IMR-90 (cell line): Measurements from ENCODE around the gene DENND1A. TPM values are rescaled to one million over a fixed set of nuclear protein-coding genes. Genes with fewer than 3 reads are reported as not detected.

Experiments
- ATAC-seq: fragments of 200-7000 bp; cut with Tn5 transposase; 2 replicates; pipeline ENCODE4 v1.9.1; 2020; ENCODE audit warnings: low read depth, mild to moderate bottlenecking, moderate library complexity
- BruUV-seq: library from RNA; stranded (reverse); fragments of 400-500 nt; replicated peaks from 2 replicates; lab custom pipeline; 2021; lab: Mats Ljungman, UMichigan
- CTCF ChIA-PET: fragments of 300-600 bp; formaldehyde crosslinking; extraction: SDS; loops from one replicate; lab custom pipeline; 2021; ENCODE audit warnings: antibody characterized with exemption; lab: Yijun Ruan, JAX
- POLR2A ChIA-PET: fragments of 300-600 bp; sonication (Branson Sonifier 250); formaldehyde crosslinking; loops from one replicate; lab custom pipeline; 2022; ENCODE audit warnings: antibody characterized with exemption; ENCODE audit not compliant: unreplicated experiment; lab: Charles Lee
- DNase-seq: peaks from one replicate; pipeline ENCODE4 v3.0.0; 2013
- H2AFZ ChIP-seq: replicated peaks from 2 replicates; pipeline ENCODE3; 2013; ENCODE audit warnings: low read length, mild to moderate bottlenecking; ENCODE audit not compliant: poor library complexity
- H2AK5ac ChIP-seq: 2 replicates; pipeline ENCODE4 v1.6.1; 2013; ENCODE audit warnings: low read depth, low read length, inconsistent platforms
- H2AK9ac ChIP-seq: replicated peaks from 2 replicates; pipeline ENCODE3; 2013; ENCODE audit warnings: mild to moderate bottlenecking, low read depth, low read length, moderate library complexity; ENCODE audit not compliant: poor library complexity
- H2BK120ac ChIP-seq: 2 replicates; pipeline ENCODE4 v1.6.1; 2013; ENCODE audit warnings: low read depth, low read length, inconsistent platforms
- H2BK15ac ChIP-seq: 3 replicates; pipeline ENCODE4 v1.6.1; 2013; ENCODE audit warnings: low read depth, low read length, inconsistent platforms
- H2BK20ac ChIP-seq: 2 replicates; pipeline ENCODE4 v1.6.1; 2013; ENCODE audit warnings: low read depth, mild to moderate bottlenecking, inconsistent platforms, low read length, moderate library complexity
- H2BK5ac ChIP-seq: 2 replicates; pipeline ENCODE4 v1.6.1; 2013; ENCODE audit warnings: mild to moderate bottlenecking, low read depth, low read length, inconsistent platforms; ENCODE audit not compliant: poor library complexity, severe bottlenecking
- H3K14ac ChIP-seq: replicated peaks from 2 replicates; pipeline ENCODE4 v1.6.1; 2013; ENCODE audit warnings: low read depth, low read length, inconsistent platforms
- H3K18ac ChIP-seq: 2 replicates; pipeline ENCODE4 v1.6.1; 2013; ENCODE audit warnings: low read depth, low read length, control low read depth
- H3K23ac ChIP-seq: 2 replicates; pipeline ENCODE4 v1.6.1; 2013; ENCODE audit warnings: low read depth, low read length, inconsistent platforms
- H3K27ac ChIP-seq: 2 replicates; pipeline ENCODE4 v1.5.1; 2013; ENCODE audit warnings: mild to moderate bottlenecking, control low read depth, low read length; ENCODE audit not compliant: insufficient read depth
- H3K27me3 ChIP-seq: 2 replicates; pipeline ENCODE4 v1.6.1; 2013; ENCODE audit warnings: low read length; ENCODE audit not compliant: control insufficient read depth, insufficient read depth
- H3K36me3 ChIP-seq: 2 replicates; pipeline ENCODE4 v1.6.1; 2013; ENCODE audit warnings: low read length, mixed read lengths; ENCODE audit not compliant: control insufficient read depth, insufficient read depth
- H3K4ac ChIP-seq: 2 replicates; pipeline ENCODE4 v1.6.1; 2013; ENCODE audit warnings: low read depth, low read length, inconsistent platforms
- H3K4me1 ChIP-seq: 2 replicates; pipeline ENCODE4 v1.6.1; 2013; ENCODE audit warnings: low read length, mixed read lengths; ENCODE audit not compliant: control insufficient read depth, insufficient read depth
- H3K4me2 ChIP-seq: 2 replicates; pipeline ENCODE4 v1.6.1; 2013; ENCODE audit warnings: low read depth, mild to moderate bottlenecking, control low read depth, low read length, moderate library complexity
- H3K4me3 ChIP-seq: 2 replicates; pipeline ENCODE4 v1.5.1; 2013; ENCODE audit warnings: low read depth, mild to moderate bottlenecking, control low read depth, low read length, moderate library complexity; ENCODE audit not compliant: insufficient read depth
- H3K56ac ChIP-seq: 2 replicates; pipeline ENCODE4 v1.6.1; 2013; ENCODE audit warnings: low read length, inconsistent platforms; ENCODE audit not compliant: insufficient read depth; ENCODE audit errors: extremely low read depth
- H3K79me1 ChIP-seq, 2 experiments: 2 replicates each; pipeline ENCODE4 v1.6.1; 2013; ENCODE audit warnings: low read length in 2 of 2, inconsistent platforms in 1 of 2, low read depth in 1 of 2
- H3K9ac ChIP-seq: 2 replicates; pipeline ENCODE4 v1.6.1; 2013; ENCODE audit warnings: low read depth, low read length, control low read depth
- H3K9me1 ChIP-seq: 2 replicates; pipeline ENCODE4 v1.6.1; 2013; ENCODE audit warnings: low read length, inconsistent platforms; ENCODE audit not compliant: insufficient read depth
- H3K9me3 ChIP-seq: 2 replicates; pipeline ENCODE4 v1.6.1; 2013; ENCODE audit warnings: low read length; ENCODE audit not compliant: control insufficient read depth, insufficient read depth
- H4K20me1 ChIP-seq: 2 replicates; pipeline ENCODE4 v1.6.1; 2013; ENCODE audit warnings: low read length, inconsistent platforms; ENCODE audit not compliant: insufficient read depth
- H4K5ac ChIP-seq: 2 replicates; pipeline ENCODE4 v1.6.1; 2013; ENCODE audit warnings: mild to moderate bottlenecking, low read depth, low read length, control low read depth
- H4K8ac ChIP-seq, 2 experiments: 2 replicates each; pipeline ENCODE4 v1.6.1; 2013; ENCODE audit warnings: low read depth in 2 of 2, low read length in 2 of 2, control low read depth in 1 of 2, inconsistent platforms in 1 of 2
- H4K91ac ChIP-seq: 2 replicates; pipeline ENCODE4 v1.6.1; 2013; ENCODE audit warnings: low read depth, low read length, inconsistent platforms; ENCODE audit not compliant: insufficient read depth
- BHLHE40 ChIP-seq: fragments of 150-350 bp; IDR thresholded peaks from 2 replicates; pipeline ENCODE4 v1.6.1; 2016; ENCODE audit warnings: mild to moderate bottlenecking, low read depth, low read length
- CEBPB ChIP-seq: IDR thresholded peaks from 2 replicates; pipeline ENCODE4 v1.6.1; 2012; ENCODE audit warnings: low read depth, low read length, improper control_type of control experiment
- CHD1 ChIP-seq: IDR thresholded peaks from 2 replicates; pipeline ENCODE4 v1.6.1; 2012; ENCODE audit warnings: low read depth, low read length, improper control_type of control experiment
- MAZ ChIP-seq: IDR thresholded peaks from 2 replicates; pipeline ENCODE4 v1.6.1; 2012; ENCODE audit warnings: low read depth, mild to moderate bottlenecking, low read length, improper control_type of control experiment, moderate library complexity, borderline replicate concordance
- RAD21 ChIP-seq: IDR thresholded peaks from 2 replicates; pipeline ENCODE4 v1.6.1; 2012; ENCODE audit warnings: low read length, improper control_type of control experiment
- WGBS, 2 experiments: methylation state at CpG; one replicate each; pipeline versions ENCODE4 v1.1.5 to v1.1.7; 2013; ENCODE audit warnings: missing lambda C conversion rate in 2 of 2; ENCODE audit not compliant: insufficient read length in 1 of 2; ENCODE audit errors: extremely low coverage in 2 of 2; 5-methylcytosine and 5-hydroxymethylcytosine counted together
- dilution Hi-C: fragments of 300-500 bp; cut with HindIII; formaldehyde crosslinking; loops from one replicate; pipeline ENCODE4 v1.14.3; 2018; ENCODE audit warnings: low sequenced_read_pairs; ENCODE audit not compliant: unreplicated experiment
- in situ Hi-C: fragments of 300-500 bp; cut with MboI; formaldehyde crosslinking; loops from 3 replicates; pipeline ENCODE4 v1.14.3; 2019; ENCODE audit warnings: low sequenced_read_pairs, inconsistent platforms, mixed read lengths
- intact Hi-C: fragments of 100-400 bp; cut with micrococcal nuclease; formaldehyde crosslinking; loops from 2 replicates; pipeline ENCODE4 v1.10.0; 2022
- polyA plus RNA-seq, 3 experiments: library from polyadenylated mRNA; depleted of rRNA; stranded (reverse); fragments of >200 nt; gene quantifications; 2 replicates each; pipeline ENCODE4 v1.2.3, GENCODE V29; 2012; ENCODE audit warnings: low replicate concordance in 1 of 3
- total RNA-seq: library from RNA; depleted of rRNA; stranded (reverse); fragments of >200 nt; gene quantifications from 2 replicates; pipeline ENCODE4 v1.2.3, GENCODE V29; 2012

DENND1A gene
- total and polyA plus RNA-seq, 2 of the 4 experiments (the other 2 are of a cell fraction): 21.4 to 27.6 TPM

DNA sequence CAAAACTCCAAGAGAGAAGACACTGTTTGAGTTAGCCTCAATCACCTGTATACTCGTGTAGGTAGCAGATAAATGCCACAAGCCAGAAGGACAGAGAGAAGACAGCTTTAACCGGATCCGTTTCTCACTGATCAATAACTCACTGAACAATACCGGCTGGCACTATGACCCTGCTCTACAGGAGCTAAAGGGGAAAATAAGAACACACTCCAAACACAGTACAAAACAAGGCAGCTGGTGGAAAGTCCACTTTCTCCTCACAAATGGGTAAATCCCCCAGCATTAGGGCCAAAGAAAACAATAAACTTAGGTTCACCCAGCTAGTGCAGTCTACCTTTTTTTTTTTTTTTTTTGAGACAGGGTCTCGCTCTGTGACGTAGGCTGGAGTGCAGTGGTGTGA is 404.5 kb downstream of the DENND1A start:
- no peak overlapping the region for H4K5ac ChIP-seq
- no peak overlapping the region for H3K18ac ChIP-seq
- DNase-seq (no peak), ATAC-seq (no peak)
- no peak overlapping the region for H3K14ac ChIP-seq
- no peak overlapping the region for H3K4me2 ChIP-seq
- no peaks in the 10 kb centered on the region for H3K79me1 ChIP-seq
- no peak overlapping the region for H3K56ac ChIP-seq
- no TSS peak for BruUV-seq
- no peak overlapping the region for H2AK9ac ChIP-seq
- H3K9ac ChIP-seq: no peak overlapping the region
- WGBS, 2 experiments: 90% methylated on average over 3 of the region's 6 CpGs; no CpG with 5 or more reads in 1 of the 2 experiments
- ChIA-PET CTCF (no interaction called here), POLR2A (no interaction called here)
- H3K27ac ChIP-seq: no peak overlapping the region
- in situ Hi-C loops: loop anchor here (25.0 kb wide), 1 partner anchor 787 kb away; no protein-coding TSS in a partner anchor
- H4K91ac ChIP-seq: no peak overlapping the region
- dilution Hi-C loops: no loop called here
- H3K4ac ChIP-seq: no peak overlapping the region
- H3K9me1 ChIP-seq: peaks cover 3% of the 10 kb centered on the region; the same call in 1 of the 2 replicates
- H3K36me3 ChIP-seq: no peaks in the 10 kb centered on the region
- no peak overlapping the region for H2BK20ac ChIP-seq
- no peak overlapping the region for H2BK5ac ChIP-seq
- TF ChIP-seq BHLHE40: no peak
- no peak for TF ChIP-seq CHD1
- TF ChIP-seq MAZ: no peak
- no peak for TF ChIP-seq CEBPB
- no peak for TF ChIP-seq RAD21
- no peaks in the 10 kb centered on the region for H3K27me3 ChIP-seq
- intact Hi-C loops: no loop called here
- no peak overlapping the region for H4K8ac ChIP-seq
- H2AK5ac ChIP-seq: no peak overlapping the region
- no peaks in the 10 kb centered on the region for H3K9me3 ChIP-seq
- no peak overlapping the region for H3K4me3 ChIP-seq
- H2BK15ac ChIP-seq: no peak overlapping the region
- no peaks in the 10 kb centered on the region for H4K20me1 ChIP-seq
- H2AFZ ChIP-seq: no peak overlapping the region
- H3K4me1 ChIP-seq: 0 out of 2 replicates have a peak, but pooled peaks cover 2% of the 10 kb centered on the region
- no peak overlapping the region for H3K23ac ChIP-seq
- no peak overlapping the region for H2BK120ac ChIP-seq
